ENCODE measurements around the gene IFIT1.
"Not testable (repeated sequence)": the region's sequence is repeated elsewhere in the genome, so short reads cannot be mapped to it uniquely, and the experiment has no call there.

Gene IFIT1

DNA sequence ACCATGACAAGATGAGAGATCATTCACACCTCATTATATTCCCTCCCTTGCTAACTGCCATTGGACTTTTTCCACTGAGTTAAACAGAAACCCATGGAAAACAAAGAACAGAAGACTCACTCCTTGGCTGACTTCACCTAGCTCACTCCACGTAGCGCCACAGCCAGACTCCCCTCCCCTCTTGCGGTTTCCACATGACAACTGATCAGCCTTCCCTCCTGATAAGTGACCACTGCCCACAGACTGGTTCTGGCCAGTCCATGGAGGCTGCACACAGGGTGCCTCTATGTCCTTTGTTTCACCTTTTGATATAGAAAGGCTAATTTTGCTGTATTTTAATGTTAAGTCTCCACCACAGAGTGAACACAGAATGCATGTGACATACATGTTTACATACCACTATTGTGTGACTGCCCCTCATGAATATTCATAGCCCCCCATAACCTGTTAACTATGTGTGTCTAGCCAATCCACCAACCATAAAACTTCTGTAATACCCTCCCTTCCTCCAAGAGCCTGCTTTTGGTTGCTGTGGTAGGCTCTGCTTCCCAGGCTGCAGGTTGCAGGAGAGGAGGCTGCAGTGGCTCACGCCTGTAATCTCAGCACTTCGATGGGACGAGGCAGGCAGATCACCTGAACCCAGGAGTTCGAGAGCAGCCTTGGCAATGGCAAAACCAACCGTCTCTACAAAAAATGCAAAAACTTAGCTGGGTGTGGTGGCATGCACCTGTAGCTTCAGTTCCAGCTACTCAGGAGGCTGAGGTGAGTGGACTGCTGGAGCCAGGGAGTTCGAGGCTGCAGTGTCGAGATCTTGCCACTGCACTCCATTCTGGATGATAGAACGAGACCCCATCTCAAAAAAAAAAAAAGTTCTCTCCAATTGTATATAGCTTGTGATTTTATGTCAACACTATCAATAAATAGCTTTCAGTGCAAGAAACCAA lies 12.0 kb downstream of the IFIT1 start:
- DNase-seq = no peak

GRCh38 chr10:89406178-89406577 lies 13.8 kb downstream of the IFIT1 start:
- DNase-seq = not testable (repeated sequence)

DNA sequence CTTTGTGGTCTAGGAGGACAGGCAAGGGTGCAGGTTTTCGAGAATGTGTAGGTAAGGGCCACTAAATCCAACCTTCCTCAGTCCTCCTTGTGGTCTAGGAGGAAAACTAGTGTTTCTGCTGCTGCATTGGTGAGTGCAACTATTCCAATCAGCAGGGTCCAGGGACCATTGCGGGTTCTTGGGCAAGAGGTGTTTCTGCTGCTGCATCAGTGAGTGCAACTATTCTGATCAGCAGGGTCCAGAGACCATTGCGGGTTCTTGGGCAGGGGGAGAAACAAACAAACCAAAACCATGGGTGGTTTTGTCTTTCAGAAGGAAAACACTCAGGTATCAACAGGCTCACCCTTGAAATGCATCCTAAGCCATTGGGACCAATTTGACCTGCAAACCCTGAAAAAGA lies 15.4 kb downstream of the IFIT1 start:
- DNase-seq = not testable (repeated sequence)

- DNase-seq = not testable (repeated sequence)
Measured at GRCh38 chr10:89409282-89409681, 16.9 kb downstream of the IFIT1 start.

DNA sequence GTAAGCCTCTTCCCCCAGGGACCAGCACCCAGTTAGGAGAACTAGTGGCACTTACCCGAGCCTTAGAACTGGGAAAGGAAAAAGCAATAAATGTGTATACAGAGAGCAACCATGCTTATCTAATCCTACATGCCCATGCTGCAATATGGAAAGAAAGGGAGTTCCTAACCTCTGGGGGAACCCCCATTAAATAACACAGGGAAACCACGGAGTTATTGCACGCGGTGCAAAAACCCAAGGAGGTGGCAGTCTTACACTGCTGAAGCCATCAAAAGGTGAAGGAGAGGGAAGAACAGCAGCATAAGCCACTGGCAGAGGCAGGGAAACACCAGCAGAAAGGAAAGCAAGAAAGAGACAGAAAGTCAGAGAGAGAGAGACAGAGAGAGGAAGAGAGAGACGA lies 18.1 kb downstream of the IFIT1 start:
- not testable (repeated sequence) for DNase-seq

DNA sequence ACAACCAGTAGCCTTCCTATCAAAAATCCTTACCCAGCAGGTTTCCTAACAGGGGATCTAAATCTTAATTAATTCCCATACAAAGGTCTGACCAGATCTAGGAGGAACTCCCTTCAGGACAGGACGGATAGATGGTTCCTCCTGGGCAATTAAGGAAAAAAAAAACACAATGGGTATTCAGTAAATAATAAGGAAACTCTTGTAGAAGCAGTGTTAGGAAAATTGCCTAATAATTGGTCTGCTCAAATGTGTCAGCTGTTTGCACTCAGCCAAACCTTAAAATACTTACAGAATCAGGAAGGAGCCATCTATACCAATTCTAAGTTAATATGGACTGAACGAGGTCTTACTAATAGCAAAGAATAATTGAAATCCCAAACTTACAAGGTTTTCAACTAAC lies 18.7 kb downstream of the IFIT1 start:
- not testable (repeated sequence) for DNase-seq

DNA sequence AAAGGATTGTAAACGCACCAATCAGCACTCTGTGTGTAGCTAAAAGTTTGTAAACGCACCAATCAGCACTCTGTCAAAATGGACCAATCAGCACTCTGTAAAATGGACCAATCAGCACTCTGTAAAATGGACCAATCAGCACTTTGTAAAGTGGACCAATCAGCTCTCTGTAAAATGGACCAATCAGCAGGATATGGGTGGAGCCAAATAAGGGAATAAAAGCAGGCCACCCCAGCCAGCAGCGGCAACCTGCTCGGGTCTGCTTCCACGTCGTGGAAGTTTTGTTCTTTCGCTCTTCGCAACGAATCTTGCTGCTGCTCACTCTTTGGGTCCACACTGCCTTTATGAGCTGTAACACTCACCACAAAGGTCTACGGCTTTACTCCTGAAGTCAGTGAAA lies 19.9 kb downstream of the IFIT1 start:
- not testable (repeated sequence) for DNase-seq

GRCh38 chr10:89413398-89413912 lies 21.0 kb downstream of the IFIT1 start:
- no peak for DNase-seq

GRCh38 chr10:89414146-89414878 lies 21.9 kb downstream of the IFIT1 start, which contains the start of gene IFIT5:
Gene IFIT5, plus strand, starts transcription at chr10:89414568. Its CDS starts 231 bp downstream, at chr10:89414799.
- no peak for DNase-seq

- no peak for DNase-seq
Measured at GRCh38 chr10:89414879-89415821, 22.7 kb downstream of the IFIT1 start.

GRCh38 chr10:89416465-89416864 lies 24.0 kb downstream of the IFIT1 start:
- no peak for DNase-seq

DNA sequence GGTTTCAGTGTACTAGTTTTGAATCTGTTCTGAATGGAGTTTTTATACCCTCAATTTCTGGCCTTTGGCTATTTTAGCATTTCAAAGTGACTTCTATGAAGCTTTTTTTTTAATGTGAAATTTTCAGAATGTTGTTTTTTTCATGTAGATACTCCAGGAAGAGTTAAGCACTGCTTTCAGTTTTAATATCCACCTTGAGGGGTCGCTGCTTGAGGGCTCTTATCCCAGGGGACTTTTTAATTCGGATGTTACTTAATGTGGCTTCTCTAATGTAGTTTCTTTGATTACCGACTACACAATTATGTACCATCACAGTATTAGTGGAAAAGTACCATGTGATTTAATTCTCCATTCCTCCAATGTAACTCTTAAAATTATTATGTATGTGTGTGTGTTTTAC lies 27.1 kb downstream of the IFIT1 start:
- no peak for DNase-seq

GRCh38 chr10:89421018-89421476 lies 28.6 kb downstream of the IFIT1 start:
- no peak for DNase-seq

DNA sequence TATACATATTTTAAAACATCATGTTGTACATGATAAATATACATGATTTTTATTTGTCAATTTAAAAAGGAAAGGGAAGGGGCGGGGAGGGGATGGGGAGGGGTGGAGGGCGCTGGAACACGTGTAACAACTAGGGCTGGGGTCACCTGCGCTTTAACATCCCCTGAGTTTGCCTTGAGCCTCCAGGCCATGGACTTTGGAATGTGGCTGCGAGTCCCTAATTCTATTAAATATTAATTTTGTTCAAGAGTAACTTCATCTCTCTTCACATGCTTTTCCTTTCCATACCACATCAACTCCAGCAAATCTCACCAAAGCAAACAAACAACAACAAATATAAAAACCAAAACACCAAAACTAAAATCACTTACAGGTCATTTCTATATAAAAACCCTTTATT lies 32.6 kb downstream of the IFIT1 start:
- DNase-seq = no peak

DNA sequence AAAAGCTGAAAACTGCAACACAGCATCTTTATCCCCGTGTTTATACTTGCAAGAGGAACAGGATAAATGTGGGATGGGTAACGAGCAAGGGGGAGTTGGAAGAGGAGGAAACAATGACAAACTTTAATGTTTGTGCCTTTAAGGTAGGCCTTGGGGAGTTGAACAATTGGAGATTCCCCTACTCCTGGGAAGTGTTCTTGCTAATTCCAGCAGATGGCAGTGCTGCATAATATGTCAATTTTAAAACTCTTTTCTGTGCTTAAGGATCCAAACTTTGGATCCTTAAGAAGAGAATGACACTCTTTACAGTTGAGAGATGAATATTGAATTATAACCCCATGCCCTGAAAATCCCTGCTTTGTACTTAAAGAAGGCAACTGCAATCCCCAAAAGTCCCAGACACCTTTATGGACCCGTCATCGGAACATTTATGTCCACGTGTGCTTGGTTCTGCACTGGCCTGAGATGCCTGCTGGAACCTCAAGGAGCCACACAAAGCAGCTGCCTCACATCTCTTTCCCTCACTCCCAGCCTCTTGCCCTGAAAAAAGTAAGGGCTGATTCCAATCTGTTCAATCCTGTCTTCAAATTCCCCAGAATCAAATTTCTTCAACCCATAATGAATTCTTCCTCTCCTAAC lies 33.9 kb downstream of the IFIT1 start:
- DNase-seq = peak; percentile 5

DNA sequence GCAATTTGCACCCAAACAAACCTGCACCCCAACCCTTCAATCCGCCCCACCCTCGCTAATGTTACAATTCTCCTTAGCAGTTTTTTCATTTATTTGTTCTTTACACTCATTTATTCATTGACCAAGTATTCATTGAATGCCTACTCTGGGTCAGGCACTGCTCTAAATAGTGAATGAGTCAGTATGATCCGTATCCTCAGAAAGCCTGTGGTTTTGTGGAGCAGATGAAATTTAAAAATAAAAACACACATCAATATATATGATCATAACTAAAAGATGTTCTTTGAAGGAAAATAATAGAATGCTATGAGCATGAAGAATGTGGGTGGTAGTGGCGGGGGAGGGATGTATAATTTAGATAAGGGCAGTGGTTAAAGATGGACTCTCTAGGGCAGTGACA lies 35.2 kb downstream of the IFIT1 start:
- no peak for DNase-seq

DNA sequence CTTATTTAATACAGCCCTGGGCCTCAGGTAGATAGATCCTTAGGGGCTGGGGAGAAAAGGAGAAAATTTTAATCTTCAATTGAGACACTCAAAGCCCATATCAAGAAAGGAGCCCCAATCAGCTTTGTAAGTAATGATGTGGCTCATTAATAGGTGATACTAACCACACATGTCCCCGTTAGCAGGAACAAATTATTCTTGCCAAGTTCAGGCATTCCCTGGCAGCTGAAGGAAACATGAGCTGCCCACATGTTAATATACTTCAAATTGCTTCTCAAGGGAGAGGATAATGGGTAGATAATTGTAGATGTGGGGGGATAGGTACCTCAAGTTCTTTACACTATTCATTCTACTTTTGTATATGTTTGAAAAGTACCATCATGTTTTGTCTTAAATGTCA lies 36.5 kb downstream of the IFIT1 start:
- DNase-seq = no peak

- DNase-seq = no peak
Measured at GRCh38 chr10:89431977-89432376, 39.6 kb downstream of the IFIT1 start.

- no peak for DNase-seq
Measured at GRCh38 chr10:89438525-89438924, 46.1 kb downstream of the IFIT1 start.

GRCh38 chr10:89440226-89441009 lies 48.0 kb downstream of the IFIT1 start:
- DNase-seq = no peak

GRCh38 chr10:89442289-89442688 lies 49.9 kb downstream of the IFIT1 start:
- no peak for DNase-seq
